GM19043 (cell line): ENCODE results near the gene NSF.
"Not testable (repeated sequence)": the region's sequence is repeated elsewhere in the genome, so short reads cannot be mapped to it uniquely, and the experiment has no call there.

ENCODE experiments used
- ATAC-seq: cut with Tn5 transposase; IDR thresholded peaks from one replicate; pipeline ENCODE4 v1.9.1; 2021; ENCODE audit warnings: low read depth; ENCODE audit not compliant: unreplicated experiment

Gene NSF

GRCh38 chr17:46696522-46696921, 106.1 kb downstream of the NSF start:
- ATAC-seq = not testable (repeated sequence)

DNA sequence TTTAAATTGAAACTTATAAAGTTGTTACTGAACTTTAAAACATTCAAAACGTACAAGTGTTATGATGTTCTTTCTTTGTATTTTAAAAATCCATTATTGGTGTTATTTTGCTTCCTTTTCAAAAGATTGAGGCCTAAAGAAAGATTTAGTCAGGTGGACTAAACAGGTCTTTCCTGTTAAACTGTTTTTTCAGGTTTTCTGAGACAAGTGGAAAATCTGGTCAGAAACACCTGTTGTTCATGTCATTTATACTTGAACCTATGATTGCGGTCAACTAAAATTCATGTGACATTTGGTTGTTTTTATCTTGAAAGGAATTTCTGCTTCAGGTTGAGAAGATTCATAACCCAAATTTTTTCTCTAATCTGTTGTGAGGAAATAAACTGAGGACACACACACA, 108.5 kb downstream of the NSF start:
- ATAC-seq = not testable (repeated sequence)

GRCh38 chr17:46717999-46718398, 127.5 kb downstream of the NSF start:
- ATAC-seq = no peak

- no peak for ATAC-seq
These were observed 129.4 kb downstream of the NSF start for GRCh38 chr17:46719891-46720290.

DNA sequence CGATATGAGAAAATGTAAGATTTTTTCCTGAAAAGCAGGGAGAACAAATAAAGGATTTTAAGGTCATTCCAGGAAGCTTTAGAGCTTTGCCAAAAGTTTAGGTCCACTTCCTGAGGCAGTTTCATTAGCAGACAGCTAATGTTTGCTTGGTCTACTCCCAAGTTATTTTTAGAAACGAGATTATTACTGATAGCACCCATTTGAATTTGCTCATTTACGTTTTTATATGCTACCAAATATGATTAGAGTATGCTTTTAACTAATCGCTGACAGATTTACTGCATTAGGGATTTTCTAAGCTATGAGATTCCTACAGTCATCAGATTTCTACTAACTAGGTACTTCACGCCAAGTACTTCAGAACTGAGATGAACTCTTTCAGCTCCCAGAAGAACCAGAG, 129.9 kb downstream of the NSF start:
- ATAC-seq = no peak

DNA sequence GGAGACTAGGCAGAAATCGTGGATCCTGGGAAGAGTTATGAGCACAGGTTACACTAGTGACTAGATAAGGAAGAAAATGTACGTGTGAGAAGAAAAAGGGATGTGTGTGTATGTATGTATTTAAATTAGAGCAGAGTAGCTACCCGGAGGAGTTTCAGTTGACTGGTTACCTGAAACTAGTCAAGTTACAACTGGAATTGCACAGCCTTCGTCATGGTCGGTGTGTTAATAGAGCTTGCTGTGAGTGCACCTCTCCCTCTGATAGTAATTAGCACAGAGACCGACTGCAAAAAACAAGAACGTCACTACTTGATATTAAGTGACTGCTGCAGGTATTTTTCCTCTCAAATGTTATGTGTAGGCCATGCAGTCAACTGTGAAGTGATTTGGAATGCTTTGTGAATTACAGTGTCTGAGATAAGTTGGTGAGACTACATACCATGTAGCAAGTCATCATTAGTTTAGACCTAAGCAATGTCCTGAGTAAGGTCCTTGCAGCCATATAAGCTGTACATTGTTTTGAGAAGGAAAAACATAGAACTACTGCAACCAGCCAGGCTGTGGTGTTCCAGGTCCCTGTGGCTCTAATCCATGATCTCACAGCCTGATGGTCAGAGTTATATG, 132.3 kb downstream of the NSF start:
- ATAC-seq = no peak

DNA sequence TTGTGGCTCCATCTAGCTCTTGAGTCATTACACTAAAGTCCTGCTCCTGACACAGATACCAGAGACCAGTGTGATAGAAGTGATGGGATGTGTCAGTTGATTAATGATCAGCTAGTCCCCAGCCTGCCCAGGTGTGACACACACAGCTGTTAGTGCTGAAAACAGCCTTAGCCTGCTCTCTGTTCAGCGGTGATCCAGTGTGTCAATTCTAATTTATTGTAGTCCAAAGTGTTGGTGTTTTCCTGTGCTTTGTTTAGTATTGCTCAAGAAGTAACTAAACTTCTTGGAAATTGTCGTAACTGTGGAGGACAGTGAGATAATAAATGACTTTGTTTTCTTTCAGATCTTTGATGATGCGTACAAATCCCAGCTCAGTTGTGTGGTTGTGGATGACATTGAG, 135.7 kb downstream of the NSF start:
- ATAC-seq = no peak

DNA sequence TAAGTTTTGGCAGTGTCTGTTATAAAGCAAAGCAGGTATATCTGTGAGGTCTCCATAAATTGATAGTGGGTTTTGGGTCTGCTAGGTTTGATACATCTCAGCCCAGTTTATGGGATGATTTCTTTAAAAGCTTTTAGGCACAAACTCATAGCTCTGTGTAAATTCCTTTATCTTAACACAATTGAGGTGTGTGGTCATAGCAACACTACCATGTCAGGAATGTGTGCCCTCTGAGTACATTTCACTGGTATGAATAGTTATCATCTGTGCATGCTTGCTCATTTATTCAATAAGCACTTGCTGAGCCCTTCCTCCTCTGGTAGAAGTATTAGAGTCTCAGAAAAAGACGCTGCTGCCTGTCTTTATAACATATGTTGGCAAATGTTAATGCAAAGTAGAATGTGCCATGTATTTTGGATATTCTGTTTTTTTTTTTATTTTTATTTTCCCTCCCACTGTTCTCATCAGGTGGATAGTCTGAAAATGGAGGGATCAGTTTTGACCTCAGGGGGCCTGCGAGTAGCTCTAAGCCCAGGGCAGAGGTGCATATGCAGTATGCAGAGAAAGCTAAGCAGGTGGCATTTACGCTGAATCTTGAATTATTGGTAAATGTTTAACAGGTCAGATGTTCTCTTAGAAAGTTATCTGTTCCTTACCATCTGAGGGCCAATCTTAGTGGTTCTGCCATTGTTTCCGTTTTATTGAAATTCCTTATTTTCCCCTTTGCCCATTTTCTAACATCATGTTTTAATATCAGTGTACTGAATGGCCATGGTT, 137.3 kb downstream of the NSF start:
- ATAC-seq = no peak

DNA sequence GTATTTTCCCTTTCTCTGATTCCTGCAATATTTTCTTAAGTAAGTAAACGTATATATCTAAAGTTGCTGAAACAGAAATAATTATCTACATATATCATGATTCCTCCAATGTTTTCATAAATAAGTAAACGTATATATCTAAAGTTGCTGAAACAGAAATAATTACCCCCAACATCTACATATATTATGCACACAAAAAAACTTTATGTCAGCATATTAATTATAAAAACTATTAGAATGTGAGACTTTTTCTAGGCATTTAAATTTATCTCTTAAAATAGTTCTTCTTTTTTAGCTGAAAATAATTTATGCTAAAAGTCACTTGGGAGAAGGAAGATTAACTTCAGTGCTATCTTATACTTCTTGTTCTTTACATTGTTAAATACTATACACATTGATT, 139.6 kb downstream of the NSF start:
- ATAC-seq = no peak

- no peak for ATAC-seq
These were observed 140.2 kb downstream of the NSF start for GRCh38 chr17:46730679-46731078.

- ATAC-seq = no peak
These were observed 141.7 kb downstream of the NSF start for GRCh38 chr17:46732160-46732559.

DNA sequence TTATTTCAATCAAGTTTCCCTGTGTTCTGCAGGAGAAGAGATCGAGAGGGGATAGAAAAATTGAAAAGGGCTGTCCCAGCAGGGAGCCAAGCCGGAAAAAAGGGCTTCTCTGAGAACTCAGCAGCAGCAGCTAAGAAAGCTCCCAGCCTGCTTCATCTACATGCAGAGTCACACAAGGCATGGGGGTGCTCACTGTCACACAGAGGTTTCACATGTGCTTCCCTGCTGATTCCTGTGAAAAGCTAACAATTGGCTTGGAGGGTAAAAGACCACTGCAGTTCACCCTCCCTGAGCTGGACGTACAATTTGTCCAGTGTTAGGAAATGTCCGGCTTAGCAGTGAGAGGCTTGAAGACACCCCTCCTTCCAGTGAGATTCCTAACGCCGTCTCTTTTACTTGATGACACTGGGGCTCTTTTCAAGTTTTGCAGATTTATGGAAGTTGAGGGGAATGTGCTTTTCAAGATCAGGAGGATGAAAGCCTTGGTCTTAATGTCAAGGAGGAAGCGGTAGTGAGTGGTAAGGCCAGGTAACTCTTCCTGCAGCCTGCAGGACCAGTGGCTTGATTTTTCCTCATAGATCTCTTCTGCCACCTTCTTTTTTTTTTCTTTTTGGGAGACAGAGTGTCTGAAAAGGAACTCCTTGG, 142.4 kb downstream of the NSF start:
- ATAC-seq = no peak

- ATAC-seq = no peak
These were observed 143.5 kb downstream of the NSF start for GRCh38 chr17:46733837-46734475.

DNA sequence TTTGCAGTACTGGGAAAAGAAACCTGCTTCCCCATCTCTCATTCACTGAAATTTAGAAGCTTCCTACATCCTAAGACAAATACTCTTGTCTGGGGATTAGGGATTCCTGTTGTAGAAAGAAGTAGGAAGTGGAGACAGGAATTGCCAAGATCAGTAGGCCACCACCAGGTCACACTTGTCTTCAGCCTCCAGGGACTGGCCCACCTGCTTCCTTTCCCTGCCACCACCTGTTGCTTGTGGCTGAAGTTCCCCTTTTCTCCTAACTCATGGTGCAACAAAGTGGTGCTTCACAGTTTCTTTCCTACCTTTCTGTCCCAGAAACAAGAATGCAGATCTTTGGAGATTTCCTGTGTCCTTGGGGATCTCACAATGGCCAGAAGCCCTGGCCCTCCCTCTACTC, 145.6 kb downstream of the NSF start:
- ATAC-seq = no peak

DNA sequence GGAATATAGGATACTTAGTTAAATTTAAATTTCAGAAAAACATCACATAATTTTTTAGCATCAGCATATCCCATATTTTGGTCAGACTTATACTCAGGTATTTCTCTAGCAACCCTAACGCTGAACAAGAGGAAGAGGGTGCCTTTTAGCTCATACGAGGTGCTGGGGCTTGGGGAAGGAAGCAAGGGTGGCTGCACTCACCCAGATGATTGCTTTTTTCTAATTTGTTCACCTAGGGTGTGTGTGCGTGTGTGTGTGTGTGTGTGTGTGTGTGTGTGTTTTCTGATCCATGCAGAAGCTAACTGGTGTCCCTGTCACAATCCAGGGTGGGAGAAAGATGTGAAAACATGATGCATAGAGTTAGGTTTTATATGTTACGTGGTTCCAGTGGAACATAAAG, 146.9 kb downstream of the NSF start:
- no peak for ATAC-seq

DNA sequence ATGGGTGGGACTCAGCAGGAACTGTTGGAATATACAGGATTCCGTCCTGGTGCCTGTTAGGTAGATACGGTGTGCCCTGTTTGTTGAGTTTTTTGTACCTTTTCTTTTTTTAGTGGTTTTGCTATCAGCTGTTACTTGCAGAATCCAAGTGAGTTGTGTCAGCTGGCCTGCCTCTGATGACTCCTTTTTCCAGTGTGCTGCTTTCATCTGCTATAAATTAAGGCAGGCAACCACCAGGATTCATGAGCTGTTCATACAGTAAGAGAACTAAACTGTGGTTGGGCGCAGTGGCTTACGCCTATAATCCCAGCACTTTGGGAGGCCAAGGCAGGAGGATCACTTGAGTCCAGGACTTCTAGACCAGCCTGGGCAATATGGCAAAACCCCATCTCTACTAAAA, 148.1 kb downstream of the NSF start:
- no peak for ATAC-seq

GRCh38 chr17:46739982-46740381, 149.5 kb downstream of the NSF start:
- no peak for ATAC-seq

DNA sequence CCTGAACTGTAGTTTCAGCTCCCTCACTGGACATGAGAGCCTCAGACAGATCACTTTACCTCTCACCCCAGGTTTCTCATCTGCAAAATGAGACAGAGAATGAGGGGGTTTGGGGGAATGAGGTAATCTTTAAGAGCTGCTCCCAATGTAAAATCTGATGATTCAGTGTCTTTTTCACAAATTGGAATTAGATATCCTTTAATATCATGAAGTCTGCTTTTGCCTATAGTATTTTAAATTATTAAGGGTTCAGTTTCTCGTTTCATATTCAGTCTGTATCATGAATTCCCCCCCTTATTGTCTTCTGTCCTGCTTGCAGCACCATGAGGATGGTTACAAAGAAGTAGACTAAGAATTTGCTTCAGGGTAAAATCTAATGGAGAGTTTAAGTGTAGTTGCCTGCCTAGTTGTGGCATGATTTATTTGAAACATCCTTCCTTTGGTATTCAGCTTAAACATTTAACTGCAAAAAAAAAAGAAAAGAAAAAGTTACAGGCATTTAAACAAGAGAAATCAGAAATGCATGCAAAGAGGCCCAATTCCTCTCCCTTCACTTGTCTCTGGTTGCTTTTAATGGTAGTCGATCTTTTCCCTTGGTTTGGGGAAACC, 150.8 kb downstream of the NSF start:
- no peak for ATAC-seq

- no peak for ATAC-seq
These were observed 152.2 kb downstream of the NSF start for GRCh38 chr17:46742565-46743270.

DNA sequence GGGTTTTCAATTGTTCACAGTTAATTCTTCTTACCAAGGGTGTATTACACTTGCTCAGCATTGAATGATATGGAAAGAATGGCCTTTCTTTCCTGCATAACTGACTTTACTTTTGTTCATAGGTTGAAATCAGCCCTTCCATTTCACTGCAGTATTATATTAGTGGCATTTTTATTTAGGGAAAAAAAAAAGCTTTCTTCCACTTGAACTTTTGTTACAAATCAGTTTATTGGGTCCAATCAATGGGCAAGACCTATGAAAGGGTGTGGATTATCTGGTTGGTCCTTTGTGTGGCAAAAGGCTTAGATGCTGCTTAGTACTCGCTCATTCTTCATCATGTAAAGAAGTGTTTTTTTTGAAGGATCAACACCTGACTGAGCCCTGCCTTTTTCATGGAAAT, 154.0 kb downstream of the NSF start:
- ATAC-seq = no peak
